ENCODE measurements around the gene B3GNT2.
"Not testable (repeated sequence)": the region's sequence is repeated elsewhere in the genome, so short reads cannot be mapped to it uniquely, and the experiment has no call there.

B3GNT2 gene

GRCh38 chr2:62195421-62196277, at the start of gene B3GNT2:
TSS of gene B3GNT2 (plus strand) at chr2:62196115. CDS start at chr2:62222221, 26,106 bp downstream.
- Histone ChIP-seq H3K4me3 (ENCODE audit: low read depth, low read length) (peak within 1 kb of the TSS; percentile 95), H3K36me3 (no peaks in the 10 kb centered on the region), H3K9me3 (ENCODE audit: severe bottlenecking) (no peaks in the 10 kb centered on the region), H3K27ac (no peak within 1 kb of the TSS), H3K27me3 (ENCODE audit: insufficient read depth, low read depth, severe bottlenecking) (peaks cover 16% of the 10 kb centered on the region)
- TF ChIP-seq, protein P1, sequence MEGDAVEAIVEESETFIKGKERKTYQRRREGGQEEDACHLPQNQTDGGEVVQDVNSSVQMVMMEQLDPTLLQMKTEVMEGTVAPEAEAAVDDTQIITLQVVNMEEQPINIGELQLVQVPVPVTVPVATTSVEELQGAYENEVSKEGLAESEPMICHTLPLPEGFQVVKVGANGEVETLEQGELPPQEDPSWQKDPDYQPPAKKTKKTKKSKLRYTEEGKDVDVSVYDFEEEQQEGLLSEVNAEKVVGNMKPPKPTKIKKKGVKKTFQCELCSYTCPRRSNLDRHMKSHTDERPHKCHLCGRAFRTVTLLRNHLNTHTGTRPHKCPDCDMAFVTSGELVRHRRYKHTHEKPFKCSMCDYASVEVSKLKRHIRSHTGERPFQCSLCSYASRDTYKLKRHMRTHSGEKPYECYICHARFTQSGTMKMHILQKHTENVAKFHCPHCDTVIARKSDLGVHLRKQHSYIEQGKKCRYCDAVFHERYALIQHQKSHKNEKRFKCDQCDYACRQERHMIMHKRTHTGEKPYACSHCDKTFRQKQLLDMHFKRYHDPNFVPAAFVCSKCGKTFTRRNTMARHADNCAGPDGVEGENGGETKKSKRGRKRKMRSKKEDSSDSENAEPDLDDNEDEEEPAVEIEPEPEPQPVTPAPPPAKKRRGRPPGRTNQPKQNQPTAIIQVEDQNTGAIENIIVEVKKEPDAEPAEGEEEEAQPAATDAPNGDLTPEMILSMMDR (IDR thresholded peaks at IDR 0.05; ENCODE audit: low read depth, low read length): no peak
- peak; percentile 64 for DNase-seq

- H3K36me3 ChIP-seq; H3K27ac ChIP-seq; H3K27me3 ChIP-seq (ENCODE audit: insufficient read depth, low read depth, severe bottlenecking); DNase-seq; H3K9me3 ChIP-seq (ENCODE audit: severe bottlenecking); H3K4me3 ChIP-seq (ENCODE audit: low read depth, low read length): not testable (repeated sequence)
Observed at GRCh38 chr2:62146790-62147189, 49.1 kb upstream of the B3GNT2 start.

GRCh38 chr2:62147610-62148301, 48.2 kb upstream of the B3GNT2 start:
- no peaks in the 10 kb centered on the region for H3K36me3 ChIP-seq
- H3K27ac ChIP-seq: no peak overlapping the region
- TF ChIP-seq, protein P1 (IDR thresholded peaks at IDR 0.05; ENCODE audit: low read depth, low read length): no peak
- H3K27me3 ChIP-seq (ENCODE audit: insufficient read depth, low read depth, severe bottlenecking): no peaks in the 10 kb centered on the region
- H3K4me3 ChIP-seq (ENCODE audit: low read depth, low read length): no peak overlapping the region
- no peaks in the 10 kb centered on the region for H3K9me3 ChIP-seq (ENCODE audit: severe bottlenecking)
- DNase-seq: no peak

DNA sequence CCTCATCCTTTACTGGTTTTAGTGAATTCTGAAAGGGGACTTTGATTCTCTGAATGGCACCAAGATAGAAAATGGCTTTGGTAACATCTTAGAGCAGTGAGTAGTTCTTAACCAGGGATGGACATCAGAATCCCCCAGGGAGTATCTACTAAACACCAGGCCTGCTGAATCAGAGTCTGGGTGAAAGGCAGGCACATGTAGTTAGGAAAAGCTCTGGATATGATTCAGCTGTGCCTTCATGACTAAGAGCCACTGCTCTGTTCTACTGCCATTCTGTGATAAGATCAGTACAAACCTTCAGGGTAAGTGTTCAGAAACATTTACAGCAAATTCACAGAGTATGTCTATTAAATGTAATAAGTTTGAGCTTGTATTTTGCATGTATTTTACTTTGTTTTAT, 46.2 kb upstream of the B3GNT2 start:
- H3K27ac ChIP-seq: no peak overlapping the region
- DNase-seq: no peak
- no peaks in the 10 kb centered on the region for H3K9me3 ChIP-seq (ENCODE audit: severe bottlenecking)
- no peaks in the 10 kb centered on the region for H3K36me3 ChIP-seq
- no peak overlapping the region for H3K4me3 ChIP-seq (ENCODE audit: low read depth, low read length)
- TF ChIP-seq, protein P1 (IDR thresholded peaks at IDR 0.05; ENCODE audit: low read depth, low read length): no peak
- no peaks in the 10 kb centered on the region for H3K27me3 ChIP-seq (ENCODE audit: insufficient read depth, low read depth, severe bottlenecking)

DNA sequence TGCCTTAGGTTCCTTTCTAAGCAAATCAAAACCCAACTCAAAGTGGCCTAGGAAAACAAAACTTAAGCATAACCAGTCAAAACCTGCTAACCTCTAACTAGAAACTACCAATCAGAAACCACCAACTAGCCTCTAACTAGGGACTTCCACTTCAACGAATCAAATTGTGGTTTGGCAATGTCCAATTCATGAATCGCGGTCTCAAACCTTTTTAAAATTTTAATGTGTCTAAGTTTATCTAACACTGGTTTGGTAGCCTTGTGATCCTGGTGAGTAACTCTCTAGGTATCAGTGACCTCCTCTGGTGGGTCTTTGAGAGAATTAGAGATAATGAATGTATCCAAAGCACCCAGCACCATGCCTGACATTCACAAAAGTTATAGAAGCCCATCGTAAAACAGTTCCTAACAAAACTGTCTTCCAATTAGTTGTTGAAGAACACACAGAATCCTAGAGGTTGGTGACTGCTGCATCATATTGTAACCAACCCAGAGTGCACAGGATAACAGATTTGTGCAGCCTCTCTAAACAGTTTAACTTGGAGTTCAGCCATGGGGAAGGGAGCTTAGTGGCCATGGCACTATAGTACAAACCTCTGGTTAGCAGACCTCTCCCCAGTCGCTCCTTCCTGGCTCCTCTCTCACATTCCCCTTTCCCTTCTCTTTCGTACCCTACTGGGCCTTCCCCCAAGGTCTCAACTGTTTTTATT, 45.2 kb upstream of the B3GNT2 start:
- no peak overlapping the region for H3K27ac ChIP-seq
- TF ChIP-seq, protein P1 (IDR thresholded peaks at IDR 0.05; ENCODE audit: low read depth, low read length): no peak
- DNase-seq: no peak
- H3K4me3 ChIP-seq (ENCODE audit: low read depth, low read length): no peak overlapping the region
- no peaks in the 10 kb centered on the region for H3K36me3 ChIP-seq
- H3K27me3 ChIP-seq (ENCODE audit: insufficient read depth, low read depth, severe bottlenecking): no peaks in the 10 kb centered on the region
- H3K9me3 ChIP-seq (ENCODE audit: severe bottlenecking): peaks cover 4% of the 10 kb centered on the region

GRCh38 chr2:62151306-62151638, 44.6 kb upstream of the B3GNT2 start:
- TF ChIP-seq, protein P1 (IDR thresholded peaks at IDR 0.05; ENCODE audit: low read depth, low read length): no peak
- no peak for DNase-seq
- no peaks in the 10 kb centered on the region for H3K27me3 ChIP-seq (ENCODE audit: insufficient read depth, low read depth, severe bottlenecking)
- H3K4me3 ChIP-seq (ENCODE audit: low read depth, low read length): no peak overlapping the region
- H3K36me3 ChIP-seq: no peaks in the 10 kb centered on the region
- H3K9me3 ChIP-seq (ENCODE audit: severe bottlenecking): peaks cover 4% of the 10 kb centered on the region
- H3K27ac ChIP-seq: no peak overlapping the region
